GM21423 (cell line): ENCODE data around the gene ETFBKMT.
"Not testable (repeated sequence)": the region's sequence is repeated elsewhere in the genome, so short reads cannot be mapped to it uniquely, and the experiment has no call there.

Source experiments
- ATAC-seq: cut with Tn5 transposase; IDR thresholded peaks from one replicate; pipeline ENCODE4 v1.9.1; 2021; ENCODE audit warnings: mild to moderate bottlenecking, moderate library complexity; ENCODE audit not compliant: unreplicated experiment

ETFBKMT gene

GRCh38 chr12:31716998-31717397, 57.5 kb downstream of the ETFBKMT start:
- not testable (repeated sequence) for ATAC-seq

GRCh38 chr12:31718542-31719198, 59.2 kb downstream of the ETFBKMT start:
- ATAC-seq: not testable (repeated sequence)

- no peak for ATAC-seq
Observed at GRCh38 chr12:31722580-31722979, 63.1 kb downstream of the ETFBKMT start.
